C4-2B (cell line): ENCODE results near the gene AHCYL2.

Experiments used
- CTCF ChIP-seq: fragments of 450-650 bp; conservative IDR thresholded peaks from 2 replicates; pipeline ENCODE4 v1.5.1; 2017; ENCODE audit warnings: mild to moderate bottlenecking
- ZFX ChIP-seq: fragments of 450-650 bp; IDR thresholded peaks from 2 replicates; pipeline ENCODE4 v1.6.1; 2017

DNA sequence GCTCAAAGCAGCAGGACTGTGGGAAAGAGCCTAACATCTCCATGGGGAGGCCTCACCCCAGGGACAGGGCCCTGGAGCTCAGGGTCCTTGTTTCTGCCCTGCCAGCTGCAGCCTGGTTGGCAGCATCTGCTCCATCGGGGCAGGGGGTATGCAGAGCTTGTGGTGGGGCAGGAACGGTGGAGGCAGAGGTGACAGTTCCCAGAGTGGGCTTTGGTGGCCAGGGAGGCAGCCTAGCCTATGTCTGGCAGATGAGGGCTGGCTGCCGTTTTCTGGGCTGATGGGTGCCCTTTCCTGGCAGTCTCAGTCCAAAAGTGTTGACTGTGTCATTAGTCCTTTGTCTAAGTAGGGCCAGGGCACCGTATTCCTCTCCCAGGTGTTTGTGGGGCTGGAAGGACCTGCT lies 12.2 kb upstream of the AHCYL2 start:
- TF ChIP-seq CTCF (no peak), ZFX (no peak)
